H9 (cell line): ENCODE results near the gene MYH15. TPM values are rescaled to one million over a fixed set of nuclear protein-coding genes. Genes with fewer than 3 reads are reported as not detected.

Experiments used
- DNase-seq: peaks from one replicate; pipeline ENCODE4 v3.0.0-alpha.2; 2017
- H2AFZ ChIP-seq: one replicate; pipeline ENCODE4 v1.6.1; 2013; ENCODE audit warnings: mild to moderate bottlenecking, low read length, control low read depth, moderate library complexity
- H2AK5ac ChIP-seq: 2 replicates; pipeline ENCODE4 v1.6.1; 2013; ENCODE audit warnings: low read length, control low read depth, mixed read lengths; ENCODE audit not compliant: insufficient read length
- H2BK120ac ChIP-seq: one replicate; pipeline ENCODE4 v1.6.1; 2013; ENCODE audit warnings: low read depth, mild to moderate bottlenecking, low read length, control low read depth, inconsistent platforms; ENCODE audit not compliant: poor library complexity, severe bottlenecking
- H2BK12ac ChIP-seq: 2 replicates; pipeline ENCODE4 v1.6.1; 2013; ENCODE audit warnings: low read length, control low read depth, mixed read lengths, low read depth; ENCODE audit not compliant: insufficient read length
- H2BK15ac ChIP-seq: 2 replicates; pipeline ENCODE4 v1.6.1; 2013; ENCODE audit warnings: low read depth, low read length, control low read depth
- H2BK20ac ChIP-seq: one replicate; pipeline ENCODE4 v1.6.1; 2013; ENCODE audit warnings: low read depth, mild to moderate bottlenecking, low read length, control low read depth, inconsistent platforms; ENCODE audit not compliant: poor library complexity, severe bottlenecking
- H2BK5ac ChIP-seq: 2 replicates; pipeline ENCODE4 v1.6.1; 2013; ENCODE audit warnings: low read length, control low read depth, mixed read lengths; ENCODE audit not compliant: insufficient read length
- H3K14ac ChIP-seq: 2 replicates; pipeline ENCODE4 v1.6.1; 2013; ENCODE audit warnings: low read length, control low read depth; ENCODE audit not compliant: insufficient read depth
- H3K18ac ChIP-seq: 2 replicates; pipeline ENCODE4 v1.6.1; 2013; ENCODE audit warnings: low read depth, mild to moderate bottlenecking, mixed read lengths, low read length, control low read depth; ENCODE audit not compliant: insufficient read length
- H3K23ac ChIP-seq: 2 replicates; pipeline ENCODE4 v1.6.1; 2013; ENCODE audit warnings: low read length, control low read depth, mixed read lengths, low read depth; ENCODE audit not compliant: insufficient read length
- H3K23me2 ChIP-seq: 2 replicates; pipeline ENCODE4 v1.6.1; 2013; ENCODE audit warnings: low read depth, mild to moderate bottlenecking, mixed read lengths, low read length, control low read depth; ENCODE audit not compliant: insufficient read length, poor library complexity, severe bottlenecking
- H3K27ac ChIP-seq: 2 replicates; pipeline ENCODE4 v1.5.1; 2013; ENCODE audit warnings: low read length, control low read depth, mixed read lengths, low read depth; ENCODE audit not compliant: insufficient read length
- H3K27me3 ChIP-seq: 2 replicates; pipeline ENCODE4 v1.6.1; 2013; ENCODE audit warnings: low read length, control low read depth, inconsistent platforms; ENCODE audit not compliant: insufficient read depth
- H3K4ac ChIP-seq: 2 replicates; pipeline ENCODE4 v1.6.1; 2013; ENCODE audit warnings: low read depth, mild to moderate bottlenecking, control low read depth, inconsistent platforms, low read length, moderate library complexity
- H3K4me1 ChIP-seq: 2 replicates; pipeline ENCODE4 v1.6.1; 2013; ENCODE audit warnings: low read length, control low read depth, inconsistent platforms; ENCODE audit not compliant: insufficient read depth
- H3K4me2 ChIP-seq: 2 replicates; pipeline ENCODE4 v1.6.1; 2013; ENCODE audit warnings: low read length, control low read depth, mixed read lengths; ENCODE audit not compliant: insufficient read length, insufficient read depth
- H3K56ac ChIP-seq: 2 replicates; pipeline ENCODE4 v1.6.1; 2013; ENCODE audit warnings: low read depth, mild to moderate bottlenecking, mixed read lengths, low read length, control low read depth; ENCODE audit not compliant: insufficient read length
- H3K79me1 ChIP-seq: 2 replicates; pipeline ENCODE4 v1.6.1; 2013; ENCODE audit warnings: low read depth, mild to moderate bottlenecking, moderate library complexity, low read length, control low read depth, inconsistent platforms; ENCODE audit not compliant: insufficient read depth, poor library complexity, severe bottlenecking
- H3K79me2 ChIP-seq: 2 replicates; pipeline ENCODE4 v1.6.1; 2013; ENCODE audit warnings: low read length, control low read depth, inconsistent platforms; ENCODE audit not compliant: insufficient read depth
- H3K9ac ChIP-seq: 2 replicates; pipeline ENCODE4 v1.6.1; 2013; ENCODE audit warnings: low read length, control low read depth, mixed read lengths; ENCODE audit not compliant: insufficient read length; ENCODE audit errors: extremely low read depth
- H3K9me3 ChIP-seq: one replicate; pipeline ENCODE4 v1.6.1; 2013; ENCODE audit warnings: low read depth, low read length, inconsistent platforms; ENCODE audit not compliant: control insufficient read depth
- H3T11ph ChIP-seq: one replicate; pipeline ENCODE4 v1.6.1; 2013; ENCODE audit warnings: mild to moderate bottlenecking, low read length, control low read depth, inconsistent platforms
- H4K20me1 ChIP-seq: one replicate; pipeline ENCODE4 v1.6.1; 2013; ENCODE audit not compliant: control insufficient read depth, insufficient read length, insufficient read depth
- H4K5ac ChIP-seq: 2 replicates; pipeline ENCODE4 v1.6.1; 2013; ENCODE audit warnings: low read depth, mild to moderate bottlenecking, mixed read lengths, low read length, control low read depth; ENCODE audit not compliant: insufficient read length
- H4K8ac ChIP-seq: replicated peaks from 2 replicates; pipeline ENCODE4 v1.6.1; 2013; ENCODE audit warnings: low read length, control low read depth, mixed read lengths, low read depth; ENCODE audit not compliant: insufficient read length
- H4K91ac ChIP-seq: 2 replicates; pipeline ENCODE4 v1.6.1; 2013; ENCODE audit warnings: low read depth, mild to moderate bottlenecking, moderate library complexity, mixed read lengths, low read length, control low read depth; ENCODE audit not compliant: insufficient read length
- H3K27ac Mint-ChIP-seq, 3 experiments: 2 replicates in 2 of 3; 3 replicates in 1 of 3; pipeline ENCODE4 v1.8.0; 2020 to 2021; ENCODE audit warnings: mixed read lengths in 3 of 3, mild to moderate bottlenecking in 1 of 3, moderate library complexity in 1 of 3
- H3K27me3 Mint-ChIP-seq: 2 replicates; pipeline ENCODE4 v1.8.0; 2021; ENCODE audit warnings: low read depth, mild to moderate bottlenecking, moderate library complexity, mixed read lengths
- H3K36me3 Mint-ChIP-seq, 3 experiments: 2 replicates in 2 of 3; 3 replicates in 1 of 3; pipeline ENCODE4 v1.8.0; 2020 to 2021; ENCODE audit warnings: low read depth in 3 of 3, mixed read lengths in 3 of 3; ENCODE audit not compliant: insufficient read depth in 1 of 3
- H3K4me1 Mint-ChIP-seq, 2 experiments: 2 replicates each; pipeline ENCODE4 v1.8.0; 2020; ENCODE audit warnings: mixed read lengths in 2 of 2
- H3K4me3 Mint-ChIP-seq, 2 experiments: 2 replicates in 1 of 2; 3 replicates in 1 of 2; pipeline ENCODE4 v1.8.0; 2020 to 2021; ENCODE audit warnings: mild to moderate bottlenecking in 2 of 2, mixed read lengths in 2 of 2, moderate library complexity in 1 of 2
- H3K9me3 Mint-ChIP-seq, 2 experiments: 2 replicates in 1 of 2; 3 replicates in 1 of 2; pipeline ENCODE4 v1.8.0; 2020; ENCODE audit warnings: mild to moderate bottlenecking in 2 of 2, mixed read lengths in 2 of 2, moderate library complexity in 1 of 2
- WGBS: extraction: QIAGEN DNeasy Blood & Tissue Kit; methylation state at CpG from one replicate; pipeline ENCODE4 v1.1.7; 2013; ENCODE audit warnings: missing lambda C conversion rate, low lambda C conversion rate, mixed read lengths; ENCODE audit not compliant: insufficient read length; ENCODE audit errors: extremely low coverage; 5-methylcytosine and 5-hydroxymethylcytosine counted together
- total RNA-seq: library from RNA; stranded (reverse); gene quantifications from 2 replicates; pipeline ENCODE4 v1.2.1, GENCODE V29; 2021
- TF ChIP-seq, protein P1 (sequence below): fragments of 200-600 bp; sonication (generic); conservative IDR thresholded peaks from 3 replicates; pipeline ENCODE4 v1.8.0; 2021; ENCODE audit warnings: antibody characterized with exemption, mild to moderate bottlenecking

Gene MYH15
- total RNA-seq, 1 experiment from 2014 or later, result 0.13 TPM

DNA sequence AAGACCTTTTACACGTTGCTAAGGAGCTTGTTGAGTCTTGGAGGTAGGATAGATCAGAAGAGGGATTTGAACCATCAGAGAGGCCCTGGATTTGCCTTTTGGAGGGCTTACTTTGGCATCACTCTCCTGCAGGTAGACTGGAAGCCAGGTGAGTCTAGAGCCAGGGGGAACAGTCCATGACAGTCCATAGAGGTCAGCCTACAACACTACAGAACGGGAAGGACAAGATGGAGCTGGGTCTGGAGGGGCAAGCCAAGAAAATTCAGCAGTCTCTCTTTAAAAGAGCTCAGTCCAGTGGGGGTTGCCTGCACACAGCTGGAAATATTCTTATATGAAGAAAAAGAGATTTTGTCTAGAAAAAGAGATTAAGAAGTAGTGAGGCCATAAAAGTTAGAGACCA lies 153.4 kb downstream of the MYH15 start:
- WGBS, result no CpG with 5 or more reads among the region's 2 CpGs

More for the DNA sequence above, 153.4 kb downstream of the MYH15 start:
- Histone ChIP-seq H2BK15ac (no peak overlapping the region), H2AK5ac (no peak overlapping the region), H4K5ac (no peak overlapping the region), H3T11ph (no peak overlapping the region), H2BK12ac (no peak overlapping the region), H3K27me3 (no peaks in the 10 kb centered on the region), H2BK20ac (no peak overlapping the region), H3K23ac (no peak overlapping the region), H3K18ac (no peak overlapping the region), H3K23me2 (no peaks in the 10 kb centered on the region), H3K4ac (no peak overlapping the region), H2BK120ac (no peak overlapping the region), H4K91ac (no peak overlapping the region), H3K27ac (no peak overlapping the region), H2BK5ac (no peak overlapping the region), H3K56ac (no peak overlapping the region), H3K14ac (no peak overlapping the region), H2AFZ (no peak overlapping the region), H3K4me1 (no peaks in the 10 kb centered on the region), H3K9me3 (no peaks in the 10 kb centered on the region), H3K79me2 (no peaks in the 10 kb centered on the region), H3K9ac (no peak overlapping the region), H3K79me1 (no peaks in the 10 kb centered on the region), H4K8ac (no peak overlapping the region), H3K4me2 (no peak overlapping the region), H4K20me1 (no peaks in the 10 kb centered on the region)
- Mint-ChIP-seq H3K4me1 (no peaks in the 10 kb centered on the region), H3K4me3 (no peak overlapping the region), H3K27me3 (no peaks in the 10 kb centered on the region), H3K9me3 (no peaks in the 10 kb centered on the region; a peak in 1 of 5 replicates), H3K36me3 (no peaks in the 10 kb centered on the region; a peak in 1 of 7 replicates), H3K27ac (no peak overlapping the region)
- no peak for DNase-seq
- TF ChIP-seq, protein P1, sequence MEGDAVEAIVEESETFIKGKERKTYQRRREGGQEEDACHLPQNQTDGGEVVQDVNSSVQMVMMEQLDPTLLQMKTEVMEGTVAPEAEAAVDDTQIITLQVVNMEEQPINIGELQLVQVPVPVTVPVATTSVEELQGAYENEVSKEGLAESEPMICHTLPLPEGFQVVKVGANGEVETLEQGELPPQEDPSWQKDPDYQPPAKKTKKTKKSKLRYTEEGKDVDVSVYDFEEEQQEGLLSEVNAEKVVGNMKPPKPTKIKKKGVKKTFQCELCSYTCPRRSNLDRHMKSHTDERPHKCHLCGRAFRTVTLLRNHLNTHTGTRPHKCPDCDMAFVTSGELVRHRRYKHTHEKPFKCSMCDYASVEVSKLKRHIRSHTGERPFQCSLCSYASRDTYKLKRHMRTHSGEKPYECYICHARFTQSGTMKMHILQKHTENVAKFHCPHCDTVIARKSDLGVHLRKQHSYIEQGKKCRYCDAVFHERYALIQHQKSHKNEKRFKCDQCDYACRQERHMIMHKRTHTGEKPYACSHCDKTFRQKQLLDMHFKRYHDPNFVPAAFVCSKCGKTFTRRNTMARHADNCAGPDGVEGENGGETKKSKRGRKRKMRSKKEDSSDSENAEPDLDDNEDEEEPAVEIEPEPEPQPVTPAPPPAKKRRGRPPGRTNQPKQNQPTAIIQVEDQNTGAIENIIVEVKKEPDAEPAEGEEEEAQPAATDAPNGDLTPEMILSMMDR, result no peak
